GM18868 (cell line): ENCODE data around the gene GRB10.

ENCODE experiments used
- ATAC-seq: cut with Tn5 transposase; IDR thresholded peaks from one replicate; pipeline ENCODE4 v1.9.1; 2021; ENCODE audit warnings: mild to moderate bottlenecking, moderate library complexity; ENCODE audit not compliant: unreplicated experiment

Gene GRB10

DNA sequence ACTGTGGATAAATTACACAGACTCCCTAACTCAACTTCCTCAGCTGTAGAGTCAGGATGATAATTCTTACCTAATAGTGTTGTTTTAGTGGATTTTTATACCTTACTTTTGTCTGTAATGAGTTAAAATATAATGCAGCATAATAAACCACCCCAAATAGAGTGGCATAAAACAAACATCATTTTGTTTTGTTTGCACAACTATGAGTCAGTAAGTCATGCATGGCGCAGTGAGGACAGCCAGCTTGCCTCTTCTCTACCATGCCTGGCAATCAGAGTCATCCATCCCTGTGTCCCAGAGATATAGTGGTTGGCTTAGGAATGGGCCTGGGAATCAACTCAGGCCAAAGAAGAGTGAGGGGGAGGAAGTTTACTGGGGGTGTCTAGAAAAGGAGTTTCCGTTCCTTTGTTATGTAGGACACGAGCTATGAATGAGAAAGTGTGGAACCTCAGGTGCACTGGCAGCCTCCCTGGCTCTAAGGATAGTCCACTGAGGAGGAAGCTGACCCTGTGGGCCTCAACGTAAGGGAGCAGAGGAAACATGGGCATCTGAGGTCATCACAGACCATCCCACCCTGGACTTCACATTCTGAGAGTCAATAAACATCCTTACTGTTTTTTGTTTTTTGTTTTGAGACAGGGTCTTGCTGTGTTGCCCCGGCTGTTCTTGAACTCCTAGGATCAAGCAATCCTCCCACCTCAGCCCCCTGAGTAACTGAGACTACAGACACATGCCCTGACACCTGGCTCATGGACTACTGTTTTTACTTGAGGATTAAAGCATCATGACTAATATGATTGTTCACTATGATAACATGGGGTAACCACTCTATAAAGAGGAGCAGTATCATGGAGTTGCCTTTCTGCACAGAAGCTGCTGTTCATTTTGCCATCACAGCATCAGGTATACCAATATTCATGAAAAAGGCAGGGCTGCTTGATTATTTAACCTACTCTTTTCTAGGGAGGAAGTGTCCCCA is 21.0 kb upstream of the GRB10 start:
- no peak for ATAC-seq

DNA sequence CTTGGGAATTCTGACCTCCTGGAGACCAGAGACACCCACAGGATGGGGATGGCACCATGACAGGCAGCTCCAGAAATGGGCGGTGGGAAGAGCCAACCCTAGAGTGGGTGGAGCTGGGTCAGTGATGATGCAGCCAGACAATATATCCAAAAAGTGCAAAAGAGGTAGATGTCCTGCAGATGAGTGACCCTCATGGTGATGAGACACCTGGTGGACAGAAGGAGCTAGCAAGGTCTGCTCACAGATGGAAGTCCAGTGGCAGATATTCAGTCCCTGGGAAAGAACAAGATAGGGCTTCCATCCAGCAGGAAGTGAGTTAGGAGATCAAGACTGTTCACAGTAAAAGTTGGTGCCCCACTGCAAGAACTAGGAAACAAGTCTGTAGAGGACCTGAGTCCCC is 19.2 kb upstream of the GRB10 start:
- ATAC-seq: no peak

DNA sequence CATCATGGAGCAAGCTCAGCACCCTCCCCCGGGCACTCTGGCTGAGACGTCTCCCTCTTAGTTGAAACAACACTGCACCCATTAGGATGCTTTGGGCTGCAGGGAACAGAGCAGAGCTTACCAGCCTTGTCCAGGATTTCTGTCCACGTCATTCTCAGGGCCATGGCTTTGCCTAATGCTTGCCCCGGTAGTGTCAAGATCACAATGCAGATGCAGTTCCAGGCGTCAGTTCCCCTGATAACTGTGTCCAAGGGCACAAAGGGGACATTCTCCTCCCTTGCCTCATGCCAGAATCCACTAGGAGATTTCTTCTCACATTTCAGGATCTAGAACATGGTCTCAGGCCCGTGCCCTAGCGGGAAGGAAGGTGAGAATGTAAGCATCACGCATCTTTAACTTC is 17.2 kb upstream of the GRB10 start:
- no peak for ATAC-seq

DNA sequence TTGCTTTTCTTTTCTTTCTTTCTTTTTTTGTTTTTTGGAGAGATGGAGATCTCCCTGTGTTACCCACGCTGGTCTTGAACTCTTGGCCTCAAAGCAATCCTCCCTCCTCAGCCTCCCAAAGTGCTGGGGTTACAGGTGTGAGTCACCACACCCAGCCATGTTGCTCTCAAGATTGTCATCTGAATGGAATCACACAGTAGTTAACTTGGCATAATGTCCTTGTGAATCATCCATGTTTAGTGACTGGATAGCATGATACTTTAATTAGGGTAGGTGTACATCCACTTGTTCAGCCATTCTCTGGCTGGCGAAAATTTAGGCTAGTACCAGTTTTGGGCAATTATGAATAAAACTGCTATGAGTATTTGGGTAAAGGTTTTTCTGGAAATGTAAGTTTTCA is 15.4 kb upstream of the GRB10 start:
- ATAC-seq: no peak

DNA sequence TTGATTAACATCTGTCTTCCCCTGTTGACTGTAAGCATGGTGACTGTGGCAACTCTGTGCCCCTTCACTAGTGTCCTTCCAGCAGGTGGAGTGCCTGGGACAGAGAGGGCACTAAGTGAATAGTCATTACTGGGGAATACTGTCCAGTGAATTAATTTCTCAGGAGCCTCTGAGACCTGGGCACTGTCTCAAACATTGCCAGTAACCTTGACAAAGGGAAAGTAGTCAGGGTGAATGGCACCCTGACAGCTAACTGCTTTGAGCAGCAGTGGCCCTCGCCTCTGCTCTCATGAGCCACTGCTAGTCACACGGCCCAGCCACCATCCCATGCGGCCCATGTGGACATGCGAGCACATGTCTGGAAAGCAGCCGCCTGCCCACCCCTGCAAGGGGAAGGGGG is 13.1 kb upstream of the GRB10 start:
- ATAC-seq: no peak

DNA sequence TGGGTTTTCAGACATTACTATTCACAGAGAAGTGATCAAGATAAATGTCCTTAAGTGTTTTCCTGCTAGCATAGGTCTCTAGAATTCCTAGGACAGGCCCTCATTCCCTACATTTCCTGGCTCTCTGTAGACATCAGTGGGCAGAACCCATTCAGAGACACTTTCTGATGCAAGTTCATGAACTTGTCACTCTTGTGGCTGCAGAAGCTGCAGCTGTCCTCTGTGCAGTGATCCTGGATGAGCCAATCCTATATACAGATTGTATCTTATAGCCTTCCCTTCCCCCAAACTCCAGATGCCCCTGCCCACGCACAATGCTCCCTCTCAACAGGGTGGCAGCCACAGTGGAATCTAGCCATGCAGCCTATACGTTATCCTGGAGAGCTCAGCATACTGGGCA is 12.6 kb upstream of the GRB10 start:
- ATAC-seq: no peak

DNA sequence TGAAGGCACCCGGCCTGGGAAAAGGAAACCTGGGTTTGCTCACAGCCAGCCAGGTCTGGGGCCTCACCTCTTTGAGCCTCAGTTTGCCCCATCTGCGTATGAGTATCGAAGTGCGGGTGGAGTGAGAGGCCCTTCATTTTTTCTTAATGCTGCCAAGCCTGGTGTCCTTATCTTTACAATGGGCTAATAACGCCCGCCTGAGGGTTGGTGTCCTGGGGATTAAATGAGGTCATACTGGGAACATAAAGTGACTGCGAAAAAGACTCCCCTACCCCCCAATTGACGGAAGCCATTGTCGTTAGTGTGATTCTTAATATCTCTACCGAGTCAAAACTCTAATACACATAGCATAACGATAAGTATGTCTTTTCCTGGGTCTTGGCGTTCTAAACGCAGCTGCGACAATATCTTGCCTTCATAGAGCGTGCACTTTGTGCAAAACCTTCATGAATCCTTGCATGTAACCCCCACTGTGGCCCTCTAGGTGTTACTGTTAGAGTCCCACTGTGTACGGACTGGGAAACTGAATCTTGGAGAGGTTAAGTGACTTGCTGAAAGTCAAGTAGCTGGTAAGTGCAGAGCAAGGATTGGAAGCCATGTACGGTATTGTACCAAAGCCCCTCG is 11.4 kb upstream of the GRB10 start:
- no peak for ATAC-seq

DNA sequence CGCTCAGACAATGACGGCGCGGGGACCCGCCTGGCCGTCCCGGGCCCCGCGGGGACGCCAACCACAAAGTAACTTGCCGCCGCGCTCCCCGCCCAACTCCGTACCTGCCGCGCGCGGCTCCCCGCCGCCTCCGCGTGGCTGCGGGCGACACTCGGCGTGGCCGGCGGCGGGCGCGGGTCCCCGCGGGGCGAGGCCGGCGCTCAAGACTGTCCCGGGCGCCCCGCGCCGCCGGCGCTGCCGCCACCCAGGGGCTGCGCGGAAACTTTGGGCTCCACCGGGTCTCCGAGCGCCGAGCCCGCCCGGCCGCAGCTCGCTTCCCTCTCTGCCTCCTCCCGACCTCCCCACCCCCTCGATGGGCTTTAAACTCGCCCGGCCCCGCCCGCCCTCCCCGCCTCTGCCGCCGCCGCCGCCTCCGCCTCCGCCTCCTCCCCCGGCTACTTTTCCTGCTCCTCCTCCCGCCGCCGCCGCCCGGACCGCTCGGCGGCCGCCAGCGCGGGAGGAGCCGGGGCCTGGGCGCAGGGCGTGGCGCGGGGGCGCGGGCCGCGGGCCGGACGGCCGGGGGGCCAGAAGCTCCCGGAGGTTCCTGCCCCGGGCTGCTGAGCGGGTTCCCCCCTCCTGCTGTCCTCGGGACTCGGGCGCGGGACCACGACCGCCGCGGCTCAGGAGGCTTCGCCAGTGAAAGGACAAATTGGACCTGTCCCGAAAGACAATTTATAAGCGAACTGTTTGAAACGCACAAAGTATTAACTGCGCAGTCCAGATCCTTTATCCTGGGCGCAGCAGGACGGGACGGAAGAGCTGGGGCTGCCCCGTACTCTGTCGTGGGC is 10.6 kb upstream of the GRB10 start:
- no peak for ATAC-seq

DNA sequence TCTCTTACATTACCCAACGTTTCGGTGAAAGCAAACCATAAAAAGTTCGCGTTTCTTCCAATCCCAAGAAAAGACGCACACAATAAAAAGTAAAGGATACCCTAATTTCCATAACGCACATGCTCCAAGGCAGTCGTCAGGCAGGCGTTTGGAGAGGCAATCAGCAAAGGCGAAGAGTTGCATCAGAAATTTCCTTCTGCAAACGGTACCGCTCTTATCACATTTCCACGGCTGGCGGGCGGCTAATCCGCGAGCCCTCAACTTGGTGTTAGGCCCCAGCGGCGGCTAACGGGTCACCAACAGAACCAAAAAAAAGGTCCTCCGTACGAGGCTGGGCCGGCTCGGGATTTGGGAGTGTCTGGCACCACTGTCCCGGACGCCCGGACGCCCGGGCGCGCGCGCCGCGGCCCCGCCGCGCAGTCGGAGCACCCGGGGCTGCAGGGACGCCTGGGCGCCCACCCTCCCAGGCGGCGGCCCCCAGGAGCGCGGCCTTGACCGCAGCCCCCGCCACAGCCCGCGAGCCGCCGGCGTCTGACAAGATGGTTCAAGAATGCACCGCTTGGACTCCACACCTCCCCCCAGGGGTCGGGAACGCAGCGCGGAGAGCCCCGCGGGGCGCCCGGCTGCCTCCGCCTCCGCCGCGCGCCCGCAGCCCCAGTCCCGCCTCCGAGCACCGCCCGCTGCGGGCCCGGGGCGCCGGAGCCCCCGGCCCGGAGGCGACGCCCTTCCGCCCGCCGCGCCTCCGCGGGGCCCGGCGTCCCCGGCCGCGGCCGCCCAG is 9.8 kb upstream of the GRB10 start:
- no peak for ATAC-seq

DNA sequence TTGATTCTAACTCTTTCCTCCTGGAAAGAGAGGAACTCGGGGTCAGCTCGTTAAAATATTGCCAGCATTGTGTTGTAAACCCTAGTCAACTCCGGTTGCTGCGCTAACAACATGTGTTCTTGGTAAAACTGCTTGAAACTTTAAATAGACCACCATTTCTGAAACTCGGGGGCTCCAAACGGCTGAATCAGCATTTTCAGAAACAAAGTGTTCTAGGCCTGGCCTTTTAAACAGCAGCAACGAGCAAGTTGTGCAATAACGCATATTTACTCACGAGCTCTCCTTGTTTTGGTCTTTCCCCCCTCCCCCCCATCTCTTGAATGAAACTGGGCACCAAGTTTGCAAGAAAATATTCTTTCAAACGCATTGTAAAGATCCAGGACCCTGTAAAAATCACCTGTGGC is 9.2 kb upstream of the GRB10 start:
- ATAC-seq: no peak

DNA sequence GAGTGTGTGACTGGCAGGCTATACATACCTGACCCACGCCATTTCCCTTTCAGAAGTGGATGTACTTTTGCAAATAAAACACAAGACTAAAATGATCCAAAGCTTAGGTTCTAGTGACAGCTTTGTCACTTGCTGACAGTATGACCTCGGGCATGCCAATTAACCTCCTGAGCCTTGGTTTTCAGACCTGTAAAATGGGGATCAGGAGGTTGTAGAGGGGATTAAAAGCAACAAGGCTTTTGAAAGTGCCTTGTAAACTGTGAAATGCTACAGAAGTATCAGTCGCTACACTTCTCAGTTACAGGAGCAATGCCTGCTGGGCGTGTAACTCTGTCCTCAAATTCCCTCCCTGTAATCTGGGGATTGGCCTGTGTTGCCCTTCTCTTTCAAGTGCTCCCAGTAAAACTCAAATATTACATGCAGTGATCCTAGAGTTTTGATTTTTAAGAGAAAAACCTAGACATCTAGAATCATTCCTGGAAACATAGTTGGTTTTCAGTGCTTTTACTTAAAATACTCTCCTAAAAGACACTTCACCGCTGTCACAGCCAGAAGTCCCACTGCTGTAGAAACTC is 8.8 kb upstream of the GRB10 start:
- no peak for ATAC-seq

DNA sequence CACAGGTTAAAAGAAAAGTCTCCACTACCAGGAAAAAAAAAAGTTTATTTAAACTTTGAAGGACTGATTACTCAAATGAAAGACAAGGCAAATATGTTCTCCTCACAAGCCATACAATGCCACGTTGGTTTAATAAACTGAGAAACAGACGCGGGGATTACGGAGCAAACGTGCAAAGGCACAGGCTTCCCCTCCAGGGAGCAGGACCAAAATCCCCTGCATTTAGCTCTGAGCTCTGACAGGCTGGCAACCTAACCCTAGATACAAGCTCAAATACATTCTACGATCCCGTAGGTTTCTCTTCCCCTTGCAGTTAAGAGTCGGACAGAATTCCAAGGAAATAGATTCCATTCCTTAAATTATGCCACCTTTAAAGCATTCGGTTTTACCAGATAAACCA is 7.7 kb upstream of the GRB10 start:
- ATAC-seq: no peak

DNA sequence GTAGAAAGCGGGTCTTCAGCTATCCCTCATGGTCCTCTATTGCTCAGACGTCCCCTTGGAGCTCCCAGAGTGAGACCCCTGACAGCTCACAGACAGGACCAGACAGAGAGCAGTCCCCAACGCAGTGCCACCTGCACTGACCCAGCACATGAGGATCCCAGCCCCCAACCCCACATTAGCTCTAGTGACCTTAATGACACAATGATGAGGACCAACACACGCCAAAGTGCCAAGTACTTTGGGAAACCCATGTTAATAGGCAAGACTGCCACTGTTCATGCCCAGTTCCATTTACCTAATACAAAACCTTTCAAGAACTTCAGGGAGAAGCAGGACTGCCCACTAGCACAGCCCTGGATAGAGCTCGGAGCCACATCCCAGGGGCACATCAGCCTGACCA is 5.7 kb upstream of the GRB10 start:
- no peak for ATAC-seq

DNA sequence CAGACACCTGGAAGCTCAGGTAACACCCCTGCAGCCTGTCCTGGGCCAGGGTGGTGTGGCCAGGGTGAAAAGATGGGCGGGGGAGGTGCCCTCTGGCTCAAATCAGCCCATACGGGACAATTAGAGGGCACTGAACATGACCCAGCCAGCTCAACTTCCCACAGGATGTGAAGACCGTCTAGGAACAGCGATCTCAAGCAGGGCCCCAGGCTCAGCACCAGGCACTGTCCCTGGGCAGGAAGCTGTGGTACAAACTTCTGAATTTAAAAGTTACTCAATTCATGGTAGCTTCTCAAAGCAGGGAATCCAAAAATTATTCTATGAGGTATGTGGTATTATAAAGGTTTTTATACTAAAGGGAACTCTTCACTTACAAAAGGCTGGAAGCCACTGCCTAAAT is 5.1 kb upstream of the GRB10 start:
- ATAC-seq: no peak

DNA sequence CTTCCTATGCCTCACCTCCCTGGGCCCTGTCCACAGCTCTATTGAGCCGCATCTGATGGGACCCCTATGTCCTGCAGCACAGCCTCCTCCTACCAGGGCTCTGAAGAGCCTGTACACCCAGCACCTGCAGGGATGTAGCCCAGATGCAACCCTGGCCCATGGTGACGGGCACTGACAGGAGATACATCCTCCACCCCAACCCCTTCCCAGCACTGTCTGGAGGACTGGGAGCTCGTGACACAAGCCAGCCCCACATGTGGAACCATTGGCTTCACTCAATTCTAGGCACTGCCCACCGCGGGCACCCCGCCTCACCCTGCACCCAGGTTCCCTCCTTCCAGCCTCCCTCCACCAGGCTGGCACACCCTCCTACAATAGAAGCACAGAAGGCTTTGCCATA is 2.6 kb upstream of the GRB10 start:
- no peak for ATAC-seq

DNA sequence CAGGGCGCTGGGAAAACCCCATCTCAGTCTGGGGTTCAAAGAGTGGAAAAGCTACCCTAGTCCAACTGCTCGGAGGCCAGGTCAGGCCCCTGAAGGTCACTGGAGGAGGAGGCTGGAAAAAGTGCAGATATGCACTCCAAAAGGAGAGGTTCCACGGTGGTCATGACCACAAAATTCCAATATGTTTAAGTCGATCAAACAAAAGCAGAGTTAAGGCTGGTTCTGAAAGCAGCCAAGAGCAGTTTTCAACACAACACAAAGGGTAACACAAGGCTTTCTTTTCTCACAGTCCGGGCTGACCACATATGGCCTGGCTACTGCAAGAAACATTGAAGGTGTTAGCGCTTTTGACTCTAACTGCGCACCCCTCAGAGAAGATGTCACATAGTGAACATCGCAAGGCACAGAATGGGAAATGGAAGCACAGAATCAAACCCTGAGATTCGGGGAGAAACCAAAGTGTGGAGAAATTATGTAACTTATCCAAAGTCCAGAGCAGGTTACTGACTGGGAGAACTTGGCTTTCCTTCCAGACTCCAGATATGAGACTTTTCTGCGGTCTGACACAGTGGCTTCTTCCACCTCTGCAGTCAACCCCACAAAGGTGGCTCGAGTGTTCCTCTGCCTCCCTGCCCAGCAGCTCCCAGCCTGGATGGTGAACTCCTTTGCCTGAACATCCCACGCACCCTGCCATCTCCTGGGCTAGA is 1.3 kb upstream of the GRB10 start:
- ATAC-seq: no peak

DNA sequence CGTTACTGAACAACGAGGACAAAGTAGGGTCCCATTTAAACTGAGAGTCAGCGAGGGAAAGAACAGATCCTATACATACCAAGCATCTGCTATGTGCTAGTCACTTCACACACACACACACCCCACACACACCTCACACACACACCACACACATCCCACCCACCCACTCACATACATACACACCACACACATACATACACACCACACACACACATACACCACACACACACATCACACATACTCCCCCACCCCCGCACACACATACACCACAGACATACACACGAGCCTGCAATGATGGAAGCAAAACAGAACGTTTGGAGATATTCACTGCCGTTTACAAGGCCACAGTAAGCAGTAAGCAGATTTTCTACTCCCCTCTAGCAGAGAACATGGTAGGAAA is 607 bp upstream of the GRB10 start:
- ATAC-seq: no peak

DNA sequence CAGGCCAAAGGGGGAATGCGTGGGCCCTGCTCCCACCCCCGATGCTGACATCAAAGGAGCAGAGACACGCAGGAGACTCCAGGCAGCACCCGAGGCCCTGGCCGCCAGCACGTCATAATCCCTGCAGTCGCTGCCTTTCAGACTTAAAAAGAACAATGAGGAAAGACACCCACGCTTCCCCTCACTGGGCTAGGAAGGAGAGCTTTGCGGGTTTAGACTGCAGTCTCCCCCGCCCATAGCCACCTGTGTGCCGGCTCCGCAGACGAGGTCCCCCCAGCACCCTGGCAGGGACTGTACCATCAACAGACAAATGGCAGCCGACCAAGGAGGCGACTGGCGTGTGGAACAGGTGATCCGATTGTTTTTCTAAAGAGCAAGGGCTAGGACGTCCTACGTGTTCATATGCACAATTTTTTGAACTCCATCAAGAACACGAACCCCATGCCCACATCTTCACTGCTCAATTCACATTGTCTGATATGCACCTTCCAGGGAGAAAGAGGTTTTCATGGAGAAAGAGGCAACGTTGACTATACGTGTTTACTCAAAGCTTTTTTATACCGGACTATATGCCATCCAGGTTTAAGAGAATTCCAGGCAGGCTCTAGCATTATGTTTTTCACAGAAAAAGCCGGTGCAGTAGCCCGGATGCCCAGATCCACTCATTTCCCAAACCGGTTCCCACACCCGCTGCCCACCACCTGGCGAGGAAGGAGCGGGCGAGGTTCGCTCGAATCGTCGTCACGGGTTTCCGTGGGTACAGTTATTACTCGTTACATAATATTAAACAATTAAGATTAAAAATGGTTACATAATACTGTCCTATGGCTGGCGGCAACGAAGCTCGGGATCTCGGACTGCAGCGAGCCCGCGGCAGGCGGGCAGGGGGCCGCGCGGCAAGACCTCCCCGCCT is 1.1 kb downstream of the GRB10 start:
- ATAC-seq: no peak

DNA sequence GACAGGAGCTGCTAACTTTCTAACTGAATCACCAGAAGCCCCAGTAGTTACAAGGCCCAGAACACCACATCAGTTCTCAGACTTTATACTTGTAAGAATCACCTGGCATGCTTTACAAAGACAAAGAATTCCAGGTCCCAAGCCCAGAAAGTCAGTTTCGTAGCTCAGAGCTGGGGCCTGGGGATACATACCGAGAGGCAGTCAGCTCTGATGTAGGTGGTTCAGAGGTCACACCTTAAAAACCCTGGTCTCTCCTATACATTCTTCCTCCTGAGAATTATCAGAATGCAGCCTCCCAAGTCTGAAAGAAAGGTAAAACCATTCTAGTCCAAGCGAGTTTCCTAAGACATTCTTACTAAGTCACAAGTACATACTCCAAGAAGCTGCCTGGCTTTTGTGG is 2.3 kb downstream of the GRB10 start:
- ATAC-seq: no peak
